OCI-M1 (cell line): ENCODE measurements around the gene TNIP2.

Source experiments
- DNase-seq: peaks from one replicate; lab custom pipeline; 2025; lab: John Stamatoyannopoulos, UW

The TNIP2 gene

GRCh38 chr4:2714918-2715317 lies 41.2 kb downstream of the TNIP2 start:
- no peak for DNase-seq

- no peak for DNase-seq
Observed at GRCh38 chr4:2714061-2714770, 41.9 kb downstream of the TNIP2 start.

GRCh38 chr4:2713337-2713736 lies 42.8 kb downstream of the TNIP2 start:
- no peak for DNase-seq

GRCh38 chr4:2712261-2712842 lies 43.8 kb downstream of the TNIP2 start:
- no peak for DNase-seq

- no peak for DNase-seq
Observed at GRCh38 chr4:2702770-2703169, 53.4 kb downstream of the TNIP2 start.

- DNase-seq = no peak
Observed at GRCh38 chr4:2702361-2702760, 53.8 kb downstream of the TNIP2 start.

GRCh38 chr4:2700031-2700430 lies 56.1 kb downstream of the TNIP2 start:
- DNase-seq = no peak

- no peak for DNase-seq
Observed at GRCh38 chr4:2699534-2699933, 56.6 kb downstream of the TNIP2 start.

- DNase-seq = no peak
Observed at GRCh38 chr4:2698951-2699505, 57.1 kb downstream of the TNIP2 start.

- DNase-seq = no peak
Observed at GRCh38 chr4:2698504-2698903, 57.6 kb downstream of the TNIP2 start.

GRCh38 chr4:2697995-2698414 lies 58.1 kb downstream of the TNIP2 start:
- no peak for DNase-seq

GRCh38 chr4:2696423-2696822 lies 59.7 kb downstream of the TNIP2 start:
- no peak for DNase-seq

GRCh38 chr4:2695346-2696060 lies 60.6 kb downstream of the TNIP2 start:
- DNase-seq = no peak

GRCh38 chr4:2694691-2695090 lies 61.4 kb downstream of the TNIP2 start:
- DNase-seq = no peak

- no peak for DNase-seq
Observed at GRCh38 chr4:2691952-2692435, 64.1 kb downstream of the TNIP2 start.
